Activated gamma-delta T cell treated with Interleukin-2 at 50 U/mL for 16 hours (primary cell): ENCODE measurements around the gene CRB1.
"Not testable (repeated sequence)": the region's sequence is repeated elsewhere in the genome, so short reads cannot be mapped to it uniquely, and the experiment has no call there.

Experiments used
- DNase-seq: peaks from one replicate; pipeline ENCODE4 v3.0.0-alpha.2; 2020

CRB1 gene

DNA sequence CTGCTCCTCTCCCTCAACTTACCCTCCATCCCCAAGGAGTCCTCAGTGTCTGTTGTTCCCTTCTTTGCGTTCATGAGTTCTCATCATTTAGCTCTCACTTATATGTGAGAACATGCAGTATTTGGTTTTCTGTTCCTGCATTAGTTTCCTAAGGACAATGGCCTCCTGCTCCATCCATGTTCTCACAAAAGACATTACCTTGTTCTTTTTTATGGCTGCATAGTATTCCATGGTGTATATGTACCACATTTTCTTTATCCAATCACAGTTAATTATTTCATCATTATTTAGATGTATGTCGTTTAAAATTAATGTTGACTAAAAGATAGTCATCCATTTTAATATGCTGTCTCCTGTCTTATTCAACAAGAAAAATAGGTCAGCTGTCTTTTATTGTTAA is 134.1 kb downstream of the CRB1 start:
- DNase-seq = no peak

DNA sequence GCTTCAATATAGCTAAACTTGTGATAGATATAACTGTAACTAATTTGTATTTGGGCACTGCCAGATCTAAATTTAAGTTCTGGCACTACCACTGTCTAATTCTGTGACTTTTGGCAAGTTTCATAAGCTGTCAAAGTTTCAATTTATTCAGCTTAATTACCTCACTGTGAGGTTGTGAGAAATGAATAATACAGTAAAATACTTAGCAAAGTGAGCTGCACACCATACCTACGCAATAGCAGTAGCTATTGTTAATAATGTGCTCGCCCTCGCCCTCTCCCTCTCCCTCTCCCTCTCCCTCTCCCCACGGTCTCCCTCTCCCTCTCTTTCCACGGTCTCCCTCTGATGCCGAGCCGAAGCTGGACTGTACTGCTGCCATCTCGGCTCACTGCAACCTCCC is 136.7 kb downstream of the CRB1 start:
- not testable (repeated sequence) for DNase-seq

GRCh38 chr1:197405614-197406013 is 137.6 kb downstream of the CRB1 start:
- DNase-seq = not testable (repeated sequence)

- no peak for DNase-seq
Measured at GRCh38 chr1:197413564-197413963, 145.5 kb downstream of the CRB1 start.

GRCh38 chr1:197415221-197415620 is 147.2 kb downstream of the CRB1 start:
- DNase-seq = no peak

DNA sequence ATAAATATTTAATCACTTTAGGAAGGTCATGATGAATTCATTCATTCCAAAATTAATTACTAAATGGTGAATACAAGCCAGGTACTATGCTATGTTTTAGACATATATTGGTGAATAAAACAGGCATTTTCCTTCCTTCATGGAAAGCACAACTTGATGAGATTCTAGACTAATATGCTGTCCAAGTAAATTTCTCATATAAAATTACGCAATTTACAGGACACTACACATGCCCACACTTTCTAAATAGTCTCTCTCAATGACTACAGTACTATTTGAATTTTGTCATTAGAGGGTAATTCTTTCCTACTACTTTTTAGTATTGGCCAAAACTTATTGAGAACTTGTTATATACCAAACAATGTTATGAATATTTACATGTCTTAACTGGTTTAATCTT is 150.6 kb downstream of the CRB1 start:
- DNase-seq = no peak

- DNase-seq = no peak
Measured at GRCh38 chr1:197422993-197423392, 154.9 kb downstream of the CRB1 start.

DNA sequence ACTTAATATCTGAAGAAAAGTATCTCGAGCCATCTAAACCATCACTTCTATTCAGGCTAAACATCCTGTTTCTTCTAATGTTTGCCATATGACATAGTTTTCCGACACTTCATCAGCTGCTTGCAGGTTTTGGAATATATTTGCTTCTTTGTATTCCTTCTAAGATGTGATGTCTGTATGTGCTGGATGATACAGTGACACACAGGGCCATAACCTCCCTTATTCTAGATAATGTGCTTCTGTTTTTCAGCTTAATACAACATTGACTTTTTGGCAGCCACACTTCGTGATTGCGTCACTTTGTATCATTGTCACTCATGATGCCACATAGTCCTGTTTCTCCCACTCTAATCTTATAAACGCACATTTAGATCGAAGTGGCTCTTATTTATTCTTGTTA is 156.3 kb downstream of the CRB1 start:
- no peak for DNase-seq

- DNase-seq = no peak
Measured at GRCh38 chr1:197429372-197429771, 161.3 kb downstream of the CRB1 start.

- DNase-seq = no peak
Measured at GRCh38 chr1:197435224-197435623, 167.2 kb downstream of the CRB1 start.

GRCh38 chr1:197437601-197438000 is 169.5 kb downstream of the CRB1 start:
- DNase-seq = no peak

DNA sequence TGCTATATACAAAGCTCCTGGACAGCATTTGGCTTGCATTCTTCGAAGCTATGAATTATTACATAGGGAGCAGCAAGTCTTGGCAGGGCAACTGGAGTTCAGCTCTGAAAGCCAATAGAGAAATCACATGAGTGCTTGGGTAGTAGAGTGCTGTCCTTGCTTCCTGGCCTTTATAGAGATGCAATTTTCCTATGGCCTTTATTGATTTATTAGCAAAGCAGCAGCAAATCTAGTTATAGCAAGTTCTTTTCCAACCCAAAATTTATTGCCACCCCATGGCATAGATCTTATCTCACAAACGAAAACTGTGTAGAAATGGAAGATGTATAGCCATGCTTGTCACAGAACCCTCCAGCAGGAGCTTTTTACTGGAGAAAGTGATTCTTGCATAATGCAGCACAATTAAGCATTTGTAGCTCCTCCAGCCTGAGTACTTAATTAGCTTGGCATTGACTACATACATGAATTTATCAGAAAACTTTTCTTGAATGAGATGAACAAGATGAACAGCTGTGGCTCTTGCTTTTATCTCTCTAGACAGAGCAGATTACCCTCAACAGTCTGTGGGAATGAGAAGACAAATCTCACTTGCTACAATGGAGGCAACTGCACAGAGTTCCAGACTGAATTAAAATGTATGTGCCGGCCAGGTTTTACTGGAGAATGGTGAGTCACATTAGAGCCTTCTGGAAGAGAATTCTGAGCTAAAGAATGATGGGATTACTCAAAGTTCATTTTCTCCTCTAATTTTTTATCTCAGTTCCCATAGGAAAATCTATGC is 170.1 kb downstream of the CRB1 start:
- no peak for DNase-seq

- DNase-seq = no peak
Measured at GRCh38 chr1:197439708-197440280, 171.7 kb downstream of the CRB1 start.

- DNase-seq = no peak
Measured at GRCh38 chr1:197440715-197441114, 172.7 kb downstream of the CRB1 start.

GRCh38 chr1:197441999-197442414 is 174.0 kb downstream of the CRB1 start:
- DNase-seq = no peak

- no peak for DNase-seq
Measured at GRCh38 chr1:197444755-197445154, 176.7 kb downstream of the CRB1 start.

- no peak for DNase-seq
Measured at GRCh38 chr1:197448121-197448779, 180.2 kb downstream of the CRB1 start.

DNA sequence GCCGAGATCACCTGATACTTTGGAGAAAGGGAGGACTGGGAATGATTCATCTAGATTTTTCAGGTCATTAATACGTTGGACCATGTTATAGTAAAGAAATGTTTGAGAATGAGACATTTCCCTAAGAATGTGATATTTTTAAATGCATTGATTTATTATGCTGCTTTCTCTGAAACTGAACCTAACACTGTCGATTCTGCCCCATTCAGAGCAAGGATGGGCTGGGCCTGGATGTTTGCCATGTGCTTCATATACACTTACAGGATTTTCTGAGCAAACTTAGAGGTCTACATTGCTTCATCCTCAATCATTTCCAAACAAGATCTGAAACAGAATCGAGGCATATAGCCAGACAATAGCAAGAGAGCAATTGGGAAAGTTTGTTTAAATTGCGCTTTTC is 183.3 kb downstream of the CRB1 start:
- no peak for DNase-seq

- DNase-seq = no peak
Measured at GRCh38 chr1:197453376-197454058, 185.5 kb downstream of the CRB1 start.

DNA sequence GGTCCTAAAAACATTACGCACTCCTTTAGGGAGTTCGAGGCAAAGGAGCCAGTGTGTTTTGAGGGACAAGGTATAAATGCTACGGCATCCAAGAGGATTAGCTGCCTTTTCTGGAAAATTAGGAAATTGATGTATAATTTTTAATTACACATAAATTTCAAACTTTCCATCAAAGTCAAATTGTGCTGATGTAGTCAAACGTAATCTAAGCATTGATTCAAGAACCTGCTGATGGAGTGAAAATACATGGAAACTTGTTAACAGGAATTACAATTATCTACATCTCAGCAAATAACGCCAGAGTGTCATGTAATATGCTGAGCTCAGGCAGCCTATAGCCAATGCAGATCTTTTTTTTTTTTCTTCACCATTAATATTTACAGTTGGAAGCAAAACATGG is 194.5 kb downstream of the CRB1 start:
- DNase-seq = no peak

DNA sequence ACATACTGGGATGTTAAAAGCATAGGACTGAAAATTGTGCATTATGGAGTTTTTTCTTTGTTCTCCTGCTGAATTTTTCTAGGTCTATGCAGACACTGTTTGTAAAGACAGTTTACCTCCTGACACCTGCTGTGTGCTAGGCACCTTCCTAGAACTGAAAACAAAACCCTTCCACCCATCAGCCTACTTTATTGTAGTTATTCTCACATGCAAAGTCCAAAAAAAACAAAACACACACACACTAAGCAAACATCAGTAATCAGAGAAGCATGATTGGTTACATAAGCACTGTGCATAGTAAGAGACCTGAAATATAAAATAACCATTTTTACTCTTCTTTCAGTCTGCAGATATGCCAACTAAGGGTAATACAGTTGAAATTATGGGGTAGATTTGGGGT is 195.1 kb downstream of the CRB1 start:
- no peak for DNase-seq

DNA sequence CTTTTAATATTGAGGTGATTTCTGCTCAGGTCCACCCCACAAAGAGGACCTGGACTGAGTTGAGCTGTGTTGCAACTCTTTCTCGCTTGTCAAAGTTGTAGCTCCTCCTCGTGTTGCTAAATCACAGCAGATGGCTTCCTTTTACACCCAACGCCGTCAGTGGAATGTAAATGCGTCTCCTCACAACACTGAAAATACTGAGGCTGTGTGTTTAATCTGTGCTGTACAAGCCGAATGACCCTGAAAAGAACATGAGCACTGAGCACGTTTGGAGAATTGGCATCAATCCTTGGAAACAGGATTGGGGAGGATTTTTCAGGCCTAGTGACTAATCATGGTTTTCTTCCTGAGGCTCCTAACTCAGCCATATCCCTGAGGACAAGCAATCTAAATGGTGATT is 196.0 kb downstream of the CRB1 start:
- no peak for DNase-seq

DNA sequence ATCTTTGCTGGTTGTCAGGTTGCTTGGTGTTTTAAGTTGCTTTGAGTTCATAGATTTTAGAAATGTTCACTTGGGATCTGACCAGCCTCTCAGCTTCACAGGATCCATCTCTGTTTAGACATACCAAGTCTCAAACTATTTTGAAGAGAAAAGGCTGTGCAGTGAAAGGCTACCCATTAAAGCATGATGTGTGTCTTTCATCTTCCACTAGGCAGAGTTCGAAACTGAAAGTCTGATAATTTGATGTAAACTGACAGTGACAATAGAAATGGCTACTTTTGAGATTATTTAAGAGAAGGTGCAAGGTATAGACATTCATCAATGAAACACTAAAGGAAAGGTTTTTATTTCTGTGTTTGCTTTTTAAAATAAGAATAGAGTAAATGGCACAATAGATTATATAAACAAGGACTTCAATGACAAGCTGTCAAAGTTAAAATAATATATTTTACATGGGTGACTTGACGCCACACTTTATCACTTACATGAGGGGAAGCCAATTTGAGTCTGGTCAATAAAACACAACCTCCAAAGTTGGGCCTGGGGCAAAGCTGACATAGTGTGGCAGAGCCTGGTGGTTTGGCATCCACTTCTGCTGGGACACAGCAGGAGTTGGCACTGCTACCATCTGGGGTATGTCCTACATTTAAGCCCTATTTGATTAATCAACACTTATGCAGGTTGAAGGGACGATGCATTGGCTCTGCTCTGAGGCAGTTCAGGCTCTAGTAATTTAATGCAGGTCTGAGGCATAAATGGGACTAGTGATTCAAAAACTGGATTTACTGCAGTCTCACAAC is 197.7 kb downstream of the CRB1 start:
- no peak for DNase-seq
